Measurements from ENCODE around the gene HHEX.

- TF ChIP-seq EZH2 (IDR thresholded peaks at IDR 0.05) (no peak), POLR2AphosphoS5 (IDR thresholded peaks at IDR 0.05; ENCODE audit: borderline replicate concordance, low read depth, low read length) (no peak), FOXP2 (optimal IDR thresholded peaks at IDR 0.05; ENCODE audit: control extremely low read depth, extremely low read length, insufficient read depth) (no peak)
Observed at GRCh38 chr10:92699193-92699517, 9.4 kb downstream of the HHEX start.

All from SK-N-MC (cell line).